ENCODE results near the gene BCKDK.

- no peak for TF ChIP-seq CTCF (optimal IDR thresholded peaks at IDR 0.05 in 1 of 3, IDR thresholded peaks at IDR 0.05 in 1 of 3, conservative IDR thresholded peaks at IDR 0.05 in 1 of 3; ENCODE audit: extremely low read depth in 1 of 3, insufficient read depth in 2 of 3, low read length in 3 of 3)
- TF ChIP-seq EZH2 (IDR thresholded peaks at IDR 0.05; ENCODE audit: low read length), result no peak
Measured at GRCh38 chr16:31114468-31114867, 6.3 kb downstream of the BCKDK start.
